Progenitor cell of endocrine pancreas (in vitro differentiated cells): ENCODE data around the gene PLCB3. TPM values are rescaled to one million over a fixed set of nuclear protein-coding genes. Genes with fewer than 3 reads are reported as not detected.

ENCODE experiments used
- DNase-seq: peaks from one replicate; pipeline ENCODE4 v3.0.0; 2021; ENCODE audit warnings: low spot score; ENCODE audit not compliant: unreplicated experiment
- H3K27ac Mint-ChIP-seq: 2 replicates; pipeline ENCODE4 v1.8.0; 2021; ENCODE audit warnings: mild to moderate bottlenecking, moderate library complexity, mixed read lengths
- H3K27me3 Mint-ChIP-seq: 2 replicates; pipeline ENCODE4 v1.8.0; 2021; ENCODE audit warnings: mixed read lengths
- H3K36me3 Mint-ChIP-seq: 2 replicates; pipeline ENCODE4 v1.8.0; 2022; ENCODE audit warnings: mixed read lengths; ENCODE audit not compliant: insufficient read depth
- H3K4me1 Mint-ChIP-seq: 2 replicates; pipeline ENCODE4 v1.8.0; 2021; ENCODE audit warnings: low read depth, mixed read lengths
- H3K4me3 Mint-ChIP-seq: 2 replicates; pipeline ENCODE4 v1.8.0; 2021; ENCODE audit warnings: low read depth, mild to moderate bottlenecking, moderate library complexity, mixed read lengths
- H3K9me3 Mint-ChIP-seq: 2 replicates; pipeline ENCODE4 v1.8.0; 2021; ENCODE audit warnings: low read depth, mixed read lengths
- total RNA-seq: library from RNA; stranded (reverse); gene quantifications from 2 replicates; pipeline ENCODE4 v1.2.1, GENCODE V29; 2021
- TF ChIP-seq, protein P1 (sequence below): fragments of 200-600 bp; sonication (generic); IDR thresholded peaks from one replicate; pipeline ENCODE4 v1.5.0; 2021; ENCODE audit warnings: antibody characterized with exemption, mild to moderate bottlenecking; ENCODE audit not compliant: unreplicated experiment

Gene PLCB3
- total RNA-seq, 1 donor from 2014 or later = 22.6 TPM

DNA sequence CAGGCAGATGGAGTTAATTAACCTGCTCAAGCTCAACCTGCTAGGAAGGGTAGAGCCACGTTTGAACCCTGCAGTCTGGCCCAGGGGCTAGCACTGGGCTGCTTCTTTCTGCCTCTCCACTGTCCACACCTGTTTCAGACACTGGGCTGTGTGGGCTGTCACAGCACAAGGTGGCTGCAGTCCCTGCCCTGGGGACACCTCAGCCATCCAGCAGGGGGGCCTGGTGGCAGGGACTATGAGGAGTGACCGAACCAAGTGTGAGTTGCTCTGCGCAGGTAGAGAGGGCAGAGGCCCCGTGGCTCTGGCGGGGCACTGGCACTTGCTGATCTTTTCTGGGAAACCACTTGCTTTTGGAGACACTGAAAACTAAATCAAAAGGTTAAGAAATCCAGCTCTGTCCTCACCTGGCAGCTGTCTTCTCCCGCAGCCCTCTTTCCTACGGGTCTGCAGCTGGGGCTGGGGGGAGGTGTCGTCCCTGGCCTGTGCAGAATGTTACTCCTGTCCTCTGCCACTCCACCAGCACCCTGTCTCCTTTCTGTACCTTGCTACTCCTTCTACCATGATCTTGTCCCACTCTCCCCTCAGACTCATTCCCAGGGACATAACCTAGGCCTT, 27.4 kb downstream of the PLCB3 start:
- TF ChIP-seq, protein P1, sequence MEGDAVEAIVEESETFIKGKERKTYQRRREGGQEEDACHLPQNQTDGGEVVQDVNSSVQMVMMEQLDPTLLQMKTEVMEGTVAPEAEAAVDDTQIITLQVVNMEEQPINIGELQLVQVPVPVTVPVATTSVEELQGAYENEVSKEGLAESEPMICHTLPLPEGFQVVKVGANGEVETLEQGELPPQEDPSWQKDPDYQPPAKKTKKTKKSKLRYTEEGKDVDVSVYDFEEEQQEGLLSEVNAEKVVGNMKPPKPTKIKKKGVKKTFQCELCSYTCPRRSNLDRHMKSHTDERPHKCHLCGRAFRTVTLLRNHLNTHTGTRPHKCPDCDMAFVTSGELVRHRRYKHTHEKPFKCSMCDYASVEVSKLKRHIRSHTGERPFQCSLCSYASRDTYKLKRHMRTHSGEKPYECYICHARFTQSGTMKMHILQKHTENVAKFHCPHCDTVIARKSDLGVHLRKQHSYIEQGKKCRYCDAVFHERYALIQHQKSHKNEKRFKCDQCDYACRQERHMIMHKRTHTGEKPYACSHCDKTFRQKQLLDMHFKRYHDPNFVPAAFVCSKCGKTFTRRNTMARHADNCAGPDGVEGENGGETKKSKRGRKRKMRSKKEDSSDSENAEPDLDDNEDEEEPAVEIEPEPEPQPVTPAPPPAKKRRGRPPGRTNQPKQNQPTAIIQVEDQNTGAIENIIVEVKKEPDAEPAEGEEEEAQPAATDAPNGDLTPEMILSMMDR = no peak
- Mint-ChIP-seq H3K27ac (no peak overlapping the region), H3K27me3 (no peaks in the 10 kb centered on the region), H3K4me1 (no peaks in the 10 kb centered on the region), H3K36me3 (peaks cover 7% of the 10 kb centered on the region), H3K9me3 (no peaks in the 10 kb centered on the region), H3K4me3 (no peak overlapping the region)
- no peak for DNase-seq

DNA sequence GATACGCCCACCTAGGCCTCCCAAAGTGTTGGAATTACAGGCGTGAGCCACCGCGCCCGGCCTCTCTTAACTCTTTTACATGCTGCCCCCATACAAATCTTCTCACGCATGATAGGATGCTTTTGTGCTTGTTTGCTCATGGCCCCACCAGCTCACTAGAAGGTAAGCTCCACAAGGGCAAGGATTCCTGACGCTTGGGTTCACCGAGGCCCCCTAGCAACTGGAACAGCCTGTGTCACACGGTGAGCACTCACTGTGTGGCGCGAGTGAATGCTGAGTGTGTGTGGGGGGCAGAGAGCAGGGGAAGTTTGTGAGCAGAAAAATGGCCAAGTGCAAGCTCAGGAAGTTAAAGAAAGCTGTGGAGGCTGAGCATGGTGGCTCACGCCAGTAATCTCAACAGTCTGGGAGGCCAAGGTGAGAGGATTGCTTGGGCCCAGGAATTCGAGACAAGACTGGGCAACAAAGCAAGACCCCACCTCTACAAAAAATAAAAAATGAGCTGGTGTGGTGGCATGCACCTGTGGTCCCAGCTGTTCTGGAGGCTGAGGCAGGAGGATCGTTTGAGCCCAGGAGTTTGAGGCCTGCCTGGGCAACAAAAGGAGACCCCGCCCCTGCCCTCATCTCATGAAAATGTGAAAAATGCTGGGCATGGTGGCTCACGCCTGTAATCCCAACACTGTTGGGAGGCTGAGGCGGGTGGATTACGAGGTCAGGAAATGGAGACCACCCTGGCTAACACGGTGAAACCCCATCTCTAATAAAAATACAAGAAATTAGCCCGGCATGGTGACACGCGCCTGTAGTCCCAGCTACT, 30.8 kb downstream of the PLCB3 start:
- peaks cover 7% of the 10 kb centered on the region for H3K36me3 Mint-ChIP-seq
- no peak overlapping the region for H3K4me3 Mint-ChIP-seq
- TF ChIP-seq, protein P1 = no peak

DNA sequence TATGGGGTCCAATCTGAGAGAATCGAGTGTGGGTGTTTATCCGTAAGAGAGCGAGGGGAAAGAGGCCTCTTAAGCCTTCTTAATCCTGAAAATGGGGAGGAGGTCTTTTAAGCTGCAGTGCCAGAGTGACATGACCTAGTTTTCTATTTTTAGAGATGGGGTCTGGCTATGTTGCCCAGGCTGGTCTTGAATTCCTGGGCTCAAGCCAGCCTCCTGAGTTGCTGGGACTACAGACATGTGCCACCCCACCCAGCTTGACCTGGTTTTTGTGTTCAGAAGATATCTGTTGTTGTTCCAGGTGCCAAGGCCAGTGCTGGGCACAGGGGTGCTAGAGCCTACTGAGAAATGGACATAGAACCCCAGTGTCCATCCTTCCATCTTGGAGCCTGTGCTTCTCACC, 31.8 kb downstream of the PLCB3 start:
- H3K27ac Mint-ChIP-seq = no peak overlapping the region

More for the DNA sequence above, 30.8 kb downstream of the PLCB3 start:
- peaks cover 7% of the 10 kb centered on the region for H3K4me1 Mint-ChIP-seq
- DNase-seq = no peak
- no peaks in the 10 kb centered on the region for H3K27me3 Mint-ChIP-seq
- H3K27ac Mint-ChIP-seq = no peak overlapping the region
- no peaks in the 10 kb centered on the region for H3K9me3 Mint-ChIP-seq

DNA sequence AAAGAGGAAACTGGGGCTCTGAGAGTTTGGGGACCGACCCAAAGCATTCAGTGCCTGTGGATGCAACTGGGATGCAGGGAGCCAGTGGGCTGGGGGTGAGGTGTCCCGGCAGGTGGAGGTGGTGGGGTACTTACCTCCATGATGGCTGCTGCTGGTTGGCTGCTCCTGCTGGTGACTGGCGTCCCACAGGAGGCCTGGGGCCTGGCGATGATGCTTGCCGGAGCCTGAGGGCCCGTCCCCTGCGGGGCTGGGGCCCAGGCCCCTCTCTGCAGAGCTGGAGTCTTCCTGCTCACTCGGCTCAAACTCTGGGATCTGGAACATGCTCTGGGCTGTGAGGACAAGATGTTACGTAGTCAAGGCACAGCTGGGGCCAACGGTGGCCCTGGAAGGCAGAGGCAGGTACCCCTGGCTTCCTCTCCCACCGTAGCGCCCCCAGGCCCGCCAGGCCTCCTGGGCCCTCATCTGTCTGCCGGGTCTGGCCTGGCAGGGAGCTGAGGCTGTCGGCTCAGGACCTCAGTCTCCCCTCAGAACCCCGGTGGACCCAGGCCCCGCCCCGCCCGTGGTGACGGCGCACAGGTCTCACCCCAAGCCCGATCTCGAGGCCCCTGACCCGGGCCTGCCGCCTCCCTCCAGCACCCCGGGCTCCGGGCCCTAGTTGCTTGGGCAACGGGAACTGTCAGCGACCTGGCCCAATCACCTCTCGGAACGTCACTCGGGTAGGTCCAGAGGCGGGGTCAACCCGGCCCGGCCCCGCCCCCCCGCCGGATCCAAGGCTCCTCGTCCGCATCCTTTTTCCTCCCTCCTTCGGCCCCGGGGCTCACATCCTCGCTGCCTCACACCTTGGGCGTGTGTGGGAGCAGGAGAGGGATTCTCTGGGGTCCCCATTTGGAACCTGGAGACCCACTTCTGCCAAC, 33.0 kb downstream of the PLCB3 start, which contains the start of gene BAD:
TSS of gene BAD (minus strand) at position 618 of the 914 bp plus-strand sequence. CDS start at position 321, 297 bp downstream.
- peak; percentile 92 for DNase-seq
- Mint-ChIP-seq H3K27ac (peak within 1 kb of the TSS; percentile 88), H3K4me3 (peak within 1 kb of the TSS; percentile 81), H3K36me3 (peaks cover 2% of the 10 kb centered on the region), H3K9me3 (no peaks in the 10 kb centered on the region), H3K27me3 (peaks cover 2% of the 10 kb centered on the region), H3K4me1 (peaks cover 7% of the 10 kb centered on the region)
- TF ChIP-seq, protein P1 = no peak

More for the DNA sequence above, 31.8 kb downstream of the PLCB3 start:
- DNase-seq = no peak
- Mint-ChIP-seq H3K4me3 (peak overlapping the region; percentile 80), H3K36me3 (peaks cover 7% of the 10 kb centered on the region), H3K4me1 (peaks cover 7% of the 10 kb centered on the region), H3K9me3 (no peaks in the 10 kb centered on the region), H3K27me3 (no peaks in the 10 kb centered on the region)
- TF ChIP-seq, protein P1 = no peak
